Fibroblast of the conjunctiva (primary cell): Measurements from ENCODE around the gene SOD3.

Experiments
- DNase-seq: peaks from one replicate; pipeline ENCODE4 v3.0.0-alpha.2; 2010; ENCODE audit warnings: low read depth

The SOD3 gene

GRCh38 chr4:24845132-24845531 lies 49.8 kb downstream of the SOD3 start:
- no peak for DNase-seq

- no peak for DNase-seq
Measured at GRCh38 chr4:24845902-24846301, 50.5 kb downstream of the SOD3 start.

- DNase-seq, result no peak
Measured at GRCh38 chr4:24846716-24847115, 51.3 kb downstream of the SOD3 start.

- DNase-seq, result no peak
Measured at GRCh38 chr4:24849351-24849750, 54.0 kb downstream of the SOD3 start.

- no peak for DNase-seq
Measured at GRCh38 chr4:24849756-24850155, 54.4 kb downstream of the SOD3 start.
